Measurements from ENCODE around the gene FBXO10.

FBXO10 gene

GRCh38 chr9:37574241-37574721, 1.9 kb downstream of the FBXO10 start:
- TF ChIP-seq ZFX (IDR thresholded peaks at IDR 0.05) = no peak
- TF ChIP-seq CTCF (conservative IDR thresholded peaks at IDR 0.05) = no peak
- no peak overlapping the region for H3K27ac ChIP-seq

GRCh38 chr9:37571282-37571681, 4.9 kb downstream of the FBXO10 start:
- no peak overlapping the region for H3K27ac ChIP-seq

GRCh38 chr9:37566716-37567115, 9.5 kb downstream of the FBXO10 start:
- TF ChIP-seq CTCF (conservative IDR thresholded peaks at IDR 0.05) (no peak), ZFX (IDR thresholded peaks at IDR 0.05) (no peak)
- no peak overlapping the region for H3K27ac ChIP-seq

More at GRCh38 chr9:37571282-37571681, 4.9 kb downstream of the FBXO10 start:
- TF ChIP-seq ZFX (IDR thresholded peaks at IDR 0.05) (no peak), CTCF (conservative IDR thresholded peaks at IDR 0.05) (no peak)

- no peak overlapping the region for H3K27ac ChIP-seq
- TF ChIP-seq ZFX (IDR thresholded peaks at IDR 0.05) = no peak
- no peak for TF ChIP-seq CTCF (conservative IDR thresholded peaks at IDR 0.05)
Observed at GRCh38 chr9:37565661-37566618, 10.2 kb downstream of the FBXO10 start.

GRCh38 chr9:37564916-37565315, 11.3 kb downstream of the FBXO10 start:
- TF ChIP-seq ZFX (IDR thresholded peaks at IDR 0.05) = no peak
- TF ChIP-seq CTCF (conservative IDR thresholded peaks at IDR 0.05) = no peak
- H3K27ac ChIP-seq = no peak overlapping the region

GRCh38 chr9:37563806-37564513, 12.2 kb downstream of the FBXO10 start:
- TF ChIP-seq CTCF (conservative IDR thresholded peaks at IDR 0.05) (no peak), ZFX (IDR thresholded peaks at IDR 0.05) (no peak)
- H3K27ac ChIP-seq = no peak overlapping the region

GRCh38 chr9:37562826-37563225, 13.4 kb downstream of the FBXO10 start:
- no peak overlapping the region for H3K27ac ChIP-seq
- no peak for TF ChIP-seq ZFX (IDR thresholded peaks at IDR 0.05)
- TF ChIP-seq CTCF (conservative IDR thresholded peaks at IDR 0.05) = no peak

Measured in C4-2B (cell line).